ENCODE data around the gene WNK2. TPM values are rescaled to one million over a fixed set of nuclear protein-coding genes. Genes with fewer than 3 reads are reported as not detected.
"Not testable (repeated sequence)": the region's sequence is repeated elsewhere in the genome, so short reads cannot be mapped to it uniquely, and the experiment has no call there.

WNK2 gene
- total RNA-seq, 2 experiments from 2014 or later = 0.05 TPM; not detected in 1

DNA sequence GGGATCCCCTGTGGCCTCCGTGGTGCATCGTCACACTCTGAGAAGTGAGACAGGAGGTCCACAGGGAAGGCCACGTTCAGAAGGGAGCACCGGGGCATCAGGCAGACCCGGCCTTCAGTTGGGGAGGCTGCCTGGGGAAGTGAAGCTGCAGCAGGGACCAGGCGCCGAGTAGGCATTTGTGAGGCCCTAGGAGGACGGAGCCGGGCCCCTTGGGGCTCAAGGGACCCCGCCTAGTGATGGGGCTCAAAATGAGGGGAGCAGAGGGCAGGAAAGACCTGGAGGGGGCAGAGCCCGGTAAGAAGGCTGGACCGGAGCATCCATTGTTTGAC, 182.1 kb downstream of the WNK2 start:
- H3K9me3 Mint-ChIP-seq = peaks cover 9% of the 10 kb centered on the region
- H3K27me3 Mint-ChIP-seq = peaks cover 19% of the 10 kb centered on the region
- ChIA-PET CTCF (no interaction called here), POLR2A (no interaction called here)
- H3K36me3 Mint-ChIP-seq (ENCODE audit: low read depth) = no peaks in the 10 kb centered on the region
- no peak for DNase-seq
- H3K4me1 Mint-ChIP-seq = no peaks in the 10 kb centered on the region
- H3K27ac Mint-ChIP-seq = no peak overlapping the region
- no peak overlapping the region for H3K4me3 Mint-ChIP-seq

DNA sequence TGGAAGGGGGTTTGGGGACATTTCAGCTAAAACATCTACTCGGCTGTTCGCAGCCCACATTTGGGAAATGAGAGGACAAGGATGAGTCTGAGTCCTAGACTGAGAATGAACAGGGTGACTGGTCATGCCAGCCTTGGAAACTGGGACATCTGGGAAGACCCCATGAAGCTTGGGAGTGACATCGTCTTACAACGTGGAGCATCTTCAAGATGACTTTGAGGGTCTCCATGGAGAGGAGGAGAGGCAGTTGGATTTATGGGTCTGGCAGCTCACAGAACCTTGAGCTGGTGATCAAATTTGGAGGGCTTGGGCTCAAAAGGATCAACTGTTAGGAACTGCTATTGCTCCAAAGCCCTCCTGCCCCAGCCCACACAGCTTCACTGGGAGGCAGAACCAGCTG, 182.5 kb downstream of the WNK2 start:
- POLR2A ChIA-PET; CTCF ChIA-PET; H3K36me3 Mint-ChIP-seq (ENCODE audit: low read depth); DNase-seq; H3K9me3 Mint-ChIP-seq; H3K27ac Mint-ChIP-seq; H3K4me3 Mint-ChIP-seq; H3K4me1 Mint-ChIP-seq: not testable (repeated sequence)
- H3K27me3 Mint-ChIP-seq = peaks cover 20% of the 10 kb centered on the region

GRCh38 chr9:93368437-93368836, 184.5 kb downstream of the WNK2 start:
- peaks cover 24% of the 10 kb centered on the region for H3K27me3 Mint-ChIP-seq
- DNase-seq = no peak
- H3K27ac Mint-ChIP-seq = no peak overlapping the region
- H3K36me3 Mint-ChIP-seq (ENCODE audit: low read depth) = no peaks in the 10 kb centered on the region
- H3K9me3 Mint-ChIP-seq = peaks cover 3% of the 10 kb centered on the region
- H3K4me1 Mint-ChIP-seq = no peaks in the 10 kb centered on the region
- CTCF ChIA-PET = no interaction called here
- H3K4me3 Mint-ChIP-seq = no peak overlapping the region
- POLR2A ChIA-PET = no interaction called here

GRCh38 chr9:93369686-93370085, 185.7 kb downstream of the WNK2 start:
- no peaks in the 10 kb centered on the region for H3K36me3 Mint-ChIP-seq (ENCODE audit: low read depth)
- CTCF ChIA-PET = no interaction called here
- H3K4me3 Mint-ChIP-seq = no peak overlapping the region
- H3K9me3 Mint-ChIP-seq = peaks cover 3% of the 10 kb centered on the region
- peaks cover 26% of the 10 kb centered on the region for H3K27me3 Mint-ChIP-seq
- H3K4me1 Mint-ChIP-seq = no peaks in the 10 kb centered on the region
- H3K27ac Mint-ChIP-seq = no peak overlapping the region
- no peak for DNase-seq
- POLR2A ChIA-PET = no interaction called here

Other genes with a start within 250 kb of the WNK2 start
- 100 to 1,000 TPM; 102 to 104 TPM for gene FGD3, start 236.6 kb upstream of the WNK2 start, total RNA-seq
- 10 to 100 TPM; 69.6 to 71.4 TPM for gene SUSD3, start 125.4 kb upstream of the WNK2 start, total RNA-seq
- 10 to 100 TPM; 80.4 to 83.5 TPM for gene CARD19, start 87.9 kb upstream of the WNK2 start, total RNA-seq
- 10 to 100 TPM; 36.9 to 37.4 TPM for gene NINJ1, start 49.9 kb upstream of the WNK2 start, total RNA-seq

All from activated CD4-positive, alpha-beta memory T cell treated with anti-CD3 and anti-CD28 coated beads, Interleukin-2, amount 10 ng/mL, durations not matched to agents 7 days and 5 days (primary cell).